Right lobe of liver (tissue), 6 donors: ENCODE results near the gene SYNGR1. TPM values are rescaled to one million over a fixed set of nuclear protein-coding genes. Genes with fewer than 3 reads are reported as not detected.

Experiments
- ATAC-seq, 4 donors: fragments of 200-7000 bp; cut with Tn5 transposase; one replicate each; pipeline ENCODE4 v1.9.1; 2020; ENCODE audit warnings: mild to moderate bottlenecking in 4 of 4, moderate library complexity in 4 of 4
- DNase-seq, 3 donors: peaks; one replicate each; pipeline ENCODE4 v3.0.0-alpha.2; 2020
- H3K27ac ChIP-seq, 3 donors: fragments of 200-600 bp; one replicate each; pipeline ENCODE4 v1.8.0; 2022
- H3K27me3 ChIP-seq, 2 donors: fragments of 200-600 bp; one replicate each; pipeline ENCODE4 v1.8.0; 2022
- H3K36me3 ChIP-seq, 4 donors: fragments of 200-600 bp; sonication (generic) in 1 of 4; one replicate each; pipeline versions ENCODE4 v1.5.1 to v1.8.0; 2017 to 2022; ENCODE audit warnings: control low read depth in 1 of 4
- H3K4me1 ChIP-seq, 4 donors: fragments of 200-600 bp; sonication (generic) in 1 of 4; one replicate each; pipeline versions ENCODE4 v1.5.1 to v1.8.0; 2017 to 2022; ENCODE audit warnings: control low read depth in 1 of 4
- H3K4me3 ChIP-seq, 3 donors: fragments of 200-600 bp; one replicate each; pipeline ENCODE4 v1.8.0; 2022
- H3K9me3 ChIP-seq, 4 donors: fragments of 200-600 bp; sonication (generic) in 1 of 4; one replicate each; pipeline versions ENCODE4 v1.5.1 to v1.8.0; 2017 to 2022; ENCODE audit warnings: control low read depth in 1 of 4
- CTCF ChIP-seq, 4 donors: fragments of 200-600 bp in 3 of 4; fragments of 450-650 bp in 1 of 4; IDR thresholded peaks; one replicate each; pipeline versions ENCODE4 v1.5.1 to v1.8.0; 2016 to 2022; ENCODE audit warnings: antibody characterized with exemption in 4 of 4, mild to moderate bottlenecking in 2 of 4
- POLR2A ChIP-seq: fragments of 450-650 bp; IDR thresholded peaks from one replicate; pipeline ENCODE4 v1.6.1; 2017; ENCODE audit warnings: antibody characterized with exemption, mild to moderate bottlenecking
- WGBS: methylation state at CpG from one replicate; pipeline ENCODE4 v1.1.6; 2018; ENCODE audit warnings: low coverage, low lambda C conversion rate; ENCODE audit not compliant: insufficient coverage; ENCODE audit errors: missing lambda C conversion rate; 5-methylcytosine and 5-hydroxymethylcytosine counted together
- intact Hi-C, 2 donors: fragments of 100-400 bp; cut with DNase I; formaldehyde crosslinking; loops; one replicate each; pipeline versions ENCODE4 v1.11.2 to v1.14.1; 2022
- total RNA-seq, 6 experiments: library from RNA; depleted of rRNA in 2 of 6; stranded (reverse); fragments of >200 nt in 2 of 6; fragmentation: NEBNext Ultra II Directional in 3 of 6; extraction: Animal tissue kit (Norgen Biotek cat#: 25700) in 3 of 6; gene quantifications; one replicate each; pipeline versions ENCODE4 v1.1.0 to v1.2.4, GENCODE V29; 2016 to 2023
- donor health status: DM: no; HTN: yes; CAD: no.
- donor health status: DM: no; HTN: no; CAD: no.
- donor health status: DM: no; HTN: no; CAD: no.
- donor health status: DM: no; HTN: yes; CAD: no.
- donor health status: DM: no; HTN: yes; CAD: no.

SYNGR1 gene
- total RNA-seq, 6 experiments from 2014 or later, result 0.74 to 3.2 (median 2.2) TPM

- intact Hi-C loops, result no loop called here
- WGBS, result 74% methylated on average over 12 of the region's 15 CpGs
- Histone ChIP-seq H3K9me3 (no peaks in the 10 kb centered on the region), H3K36me3 (no peaks in the 10 kb centered on the region), H3K4me1 (peaks cover 0 to 3% (median 0%) of the 10 kb centered on the region in 4 donors), H3K4me3 (no peak overlapping the region), H3K27ac (no peak overlapping the region), H3K27me3 (no peaks in the 10 kb centered on the region)
- TF ChIP-seq CTCF (IDR thresholded peaks at IDR 0.05) (no peak), POLR2A (no peak)
- no peak for DNase-seq
- ATAC-seq, result no peak
These were observed 30.3 kb downstream of the SYNGR1 start for GRCh38 chr22:39379756-39380730.

GRCh38 chr22:39381009-39381755, 31.4 kb downstream of the SYNGR1 start:
- intact Hi-C loops, result no loop called here
- no peak for TF ChIP-seq CTCF (IDR thresholded peaks at IDR 0.05)
- H3K4me1 ChIP-seq, result no peaks in the 10 kb centered on the region

GRCh38 chr22:39381930-39382329, 32.1 kb downstream of the SYNGR1 start:
- Histone ChIP-seq H3K4me3 (no peak overlapping the region), H3K27ac (no peak overlapping the region), H3K9me3 (no peaks in the 10 kb centered on the region), H3K4me1 (no peaks in the 10 kb centered on the region), H3K27me3 (no peaks in the 10 kb centered on the region), H3K36me3 (no peaks in the 10 kb centered on the region)
- TF ChIP-seq CTCF (IDR thresholded peaks at IDR 0.05) (no peak), POLR2A (no peak)
- intact Hi-C loops, result no loop called here
- DNase-seq (no peak), ATAC-seq (no peak)
- WGBS, result 93% methylated on average over 5 of the region's 8 CpGs

More at GRCh38 chr22:39381009-39381755, 31.4 kb downstream of the SYNGR1 start:
- 81% methylated on average over 8 of the region's 14 CpGs for WGBS
- DNase-seq, result no peak
- Histone ChIP-seq H3K36me3 (no peaks in the 10 kb centered on the region), H3K9me3 (no peaks in the 10 kb centered on the region), H3K27me3 (no peaks in the 10 kb centered on the region), H3K27ac (no peak overlapping the region), H3K4me3 (no peak overlapping the region)
- no peak for ATAC-seq

GRCh38 chr22:39382410-39382809, 32.6 kb downstream of the SYNGR1 start:
- ATAC-seq, result no peak
- H3K36me3 ChIP-seq, result no peaks in the 10 kb centered on the region
- WGBS, result 92% methylated on average over 2 of the region's 5 CpGs

More at GRCh38 chr22:39382410-39382809, 32.6 kb downstream of the SYNGR1 start:
- no peak for DNase-seq
- no peaks in the 10 kb centered on the region for H3K4me1 ChIP-seq
- no peaks in the 10 kb centered on the region for H3K27me3 ChIP-seq
- no peak overlapping the region for H3K27ac ChIP-seq
- intact Hi-C loops, result no loop called here
- no peak overlapping the region for H3K4me3 ChIP-seq
- TF ChIP-seq CTCF (IDR thresholded peaks at IDR 0.05) (no peak), POLR2A (no peak)
- H3K9me3 ChIP-seq, result no peaks in the 10 kb centered on the region
